ENCODE data around the gene CHST12.

Gene CHST12

GRCh38 chr7:2474813-2475677, 71.6 kb downstream of the CHST12 start:
- no peaks in the 10 kb centered on the region for H3K9me3 Mint-ChIP-seq
- H3K36me3 Mint-ChIP-seq: no peaks in the 10 kb centered on the region
- DNase-seq (ENCODE audit: low spot score in 2 of 2): no peak
- no peak overlapping the region for H3K27ac Mint-ChIP-seq
- peaks cover 2% of the 10 kb centered on the region for H3K27me3 Mint-ChIP-seq
- peaks cover 7% of the 10 kb centered on the region for H3K4me1 Mint-ChIP-seq
- ATAC-seq (ENCODE audit: low read depth): no peak
- H3K4me3 Mint-ChIP-seq: no peak overlapping the region

GRCh38 chr7:2475678-2476015, 72.2 kb downstream of the CHST12 start:
- Mint-ChIP-seq H3K27me3 (peaks cover 2% of the 10 kb centered on the region), H3K4me1 (peaks cover 7% of the 10 kb centered on the region), H3K4me3 (no peak overlapping the region), H3K36me3 (no peaks in the 10 kb centered on the region), H3K9me3 (no peaks in the 10 kb centered on the region), H3K27ac (no peak overlapping the region)
- ATAC-seq (ENCODE audit: low read depth): no peak
- no peak for DNase-seq (ENCODE audit: low spot score in 2 of 2)

- ATAC-seq (ENCODE audit: low read depth) (no peak), DNase-seq (ENCODE audit: low spot score in 2 of 2) (no peak)
- Mint-ChIP-seq H3K4me1 (peaks cover 7% of the 10 kb centered on the region), H3K27me3 (peaks cover 2% of the 10 kb centered on the region), H3K36me3 (no peaks in the 10 kb centered on the region), H3K4me3 (peak within 1 kb of the TSS; percentile 14), H3K27ac (no peak within 1 kb of the TSS), H3K9me3 (no peaks in the 10 kb centered on the region)
Observed at GRCh38 chr7:2476298-2476697, 72.9 kb downstream of the CHST12 start, which contains the start of gene GRIFIN. TSS of gene GRIFIN (minus strand) at chr7:2476398. CDS start at chr7:2476383, 15 bp downstream.

GRCh38 chr7:2476776-2477446, 73.5 kb downstream of the CHST12 start:
- H3K27me3 Mint-ChIP-seq: peaks cover 2% of the 10 kb centered on the region
- ATAC-seq (ENCODE audit: low read depth) (peak; percentile 9), DNase-seq (ENCODE audit: low spot score in 2 of 2) (no peak)
- no peaks in the 10 kb centered on the region for H3K36me3 Mint-ChIP-seq
- no peaks in the 10 kb centered on the region for H3K9me3 Mint-ChIP-seq
- peak overlapping the region; percentile 14 for H3K4me3 Mint-ChIP-seq
- no peak overlapping the region for H3K27ac Mint-ChIP-seq
- H3K4me1 Mint-ChIP-seq: peaks cover 7% of the 10 kb centered on the region

GRCh38 chr7:2477447-2478398, 74.3 kb downstream of the CHST12 start:
- Mint-ChIP-seq H3K27me3 (peaks cover 2% of the 10 kb centered on the region), H3K4me1 (peaks cover 7% of the 10 kb centered on the region), H3K36me3 (no peaks in the 10 kb centered on the region), H3K4me3 (peak overlapping the region; percentile 27), H3K27ac (no peak overlapping the region), H3K9me3 (no peaks in the 10 kb centered on the region)
- ATAC-seq (ENCODE audit: low read depth) (peak; percentile 95), DNase-seq (ENCODE audit: low spot score in 2 of 2) (peak; percentile 53 to 66)

GRCh38 chr7:2478399-2478785, 75.0 kb downstream of the CHST12 start:
- DNase-seq (ENCODE audit: low spot score in 2 of 2) (no peak), ATAC-seq (ENCODE audit: low read depth) (no peak)
- Mint-ChIP-seq H3K9me3 (no peaks in the 10 kb centered on the region), H3K4me1 (peaks cover 7% of the 10 kb centered on the region), H3K27me3 (peaks cover 2% of the 10 kb centered on the region), H3K36me3 (peaks cover 4% of the 10 kb centered on the region), H3K4me3 (peak overlapping the region; percentile 32), H3K27ac (no peak overlapping the region)

- H3K36me3 Mint-ChIP-seq: peaks cover 4% of the 10 kb centered on the region
- no peak overlapping the region for H3K4me3 Mint-ChIP-seq
- H3K4me1 Mint-ChIP-seq: peaks cover 7% of the 10 kb centered on the region
- no peak for ATAC-seq (ENCODE audit: low read depth)
- no peaks in the 10 kb centered on the region for H3K27me3 Mint-ChIP-seq
- no peaks in the 10 kb centered on the region for H3K9me3 Mint-ChIP-seq
- no peak for DNase-seq (ENCODE audit: low spot score in 2 of 2)
- no peak overlapping the region for H3K27ac Mint-ChIP-seq
Observed at GRCh38 chr7:2478800-2479199, 75.4 kb downstream of the CHST12 start.

GRCh38 chr7:2479276-2480069, 76.1 kb downstream of the CHST12 start:
- H3K27ac Mint-ChIP-seq: no peak overlapping the region
- H3K27me3 Mint-ChIP-seq: no peaks in the 10 kb centered on the region
- no peak for DNase-seq (ENCODE audit: low spot score in 2 of 2)
- H3K36me3 Mint-ChIP-seq: peaks cover 4% of the 10 kb centered on the region
- ATAC-seq (ENCODE audit: low read depth): no peak
- H3K9me3 Mint-ChIP-seq: no peaks in the 10 kb centered on the region
- H3K4me3 Mint-ChIP-seq: no peak overlapping the region
- H3K4me1 Mint-ChIP-seq: peaks cover 7% of the 10 kb centered on the region

- ATAC-seq (ENCODE audit: low read depth) (no peak), DNase-seq (ENCODE audit: low spot score in 2 of 2) (no peak)
- Mint-ChIP-seq H3K27ac (no peak overlapping the region), H3K27me3 (no peaks in the 10 kb centered on the region), H3K9me3 (no peaks in the 10 kb centered on the region), H3K4me3 (no peak overlapping the region), H3K36me3 (peaks cover 4% of the 10 kb centered on the region), H3K4me1 (peaks cover 7% of the 10 kb centered on the region)
Observed at GRCh38 chr7:2480070-2480408, 76.6 kb downstream of the CHST12 start.

GRCh38 chr7:2481195-2481594, 77.8 kb downstream of the CHST12 start:
- H3K9me3 Mint-ChIP-seq: no peaks in the 10 kb centered on the region
- no peak overlapping the region for H3K4me3 Mint-ChIP-seq
- ATAC-seq (ENCODE audit: low read depth): no peak
- peaks cover 7% of the 10 kb centered on the region for H3K4me1 Mint-ChIP-seq
- no peaks in the 10 kb centered on the region for H3K27me3 Mint-ChIP-seq
- DNase-seq (ENCODE audit: low spot score in 2 of 2): no peak
- no peak overlapping the region for H3K27ac Mint-ChIP-seq
- peaks cover 4% of the 10 kb centered on the region for H3K36me3 Mint-ChIP-seq

GRCh38 chr7:2482725-2483451, 79.5 kb downstream of the CHST12 start:
- H3K4me1 Mint-ChIP-seq: no peaks in the 10 kb centered on the region
- H3K4me3 Mint-ChIP-seq: no peak overlapping the region

GRCh38 chr7:2483494-2483893, 80.1 kb downstream of the CHST12 start:
- H3K4me1 Mint-ChIP-seq: no peaks in the 10 kb centered on the region
- no peaks in the 10 kb centered on the region for H3K9me3 Mint-ChIP-seq
- no peak overlapping the region for H3K4me3 Mint-ChIP-seq
- H3K27ac Mint-ChIP-seq: no peak overlapping the region
- H3K36me3 Mint-ChIP-seq: peaks cover 5% of the 10 kb centered on the region
- DNase-seq (ENCODE audit: low spot score in 2 of 2) (no peak), ATAC-seq (ENCODE audit: low read depth) (no peak)
- H3K27me3 Mint-ChIP-seq: peaks cover 6% of the 10 kb centered on the region

More at GRCh38 chr7:2482725-2483451, 79.5 kb downstream of the CHST12 start:
- ATAC-seq (ENCODE audit: low read depth) (no peak), DNase-seq (ENCODE audit: low spot score in 2 of 2) (no peak)
- Mint-ChIP-seq H3K9me3 (no peaks in the 10 kb centered on the region), H3K36me3 (peaks cover 4% of the 10 kb centered on the region), H3K27me3 (peaks cover 4% of the 10 kb centered on the region), H3K27ac (no peak overlapping the region)

- H3K27ac Mint-ChIP-seq: no peak overlapping the region
- H3K4me1 Mint-ChIP-seq: peaks cover 4% of the 10 kb centered on the region
- no peak for ATAC-seq (ENCODE audit: low read depth)
- H3K27me3 Mint-ChIP-seq: peaks cover 6% of the 10 kb centered on the region
- peaks cover 5% of the 10 kb centered on the region for H3K36me3 Mint-ChIP-seq
- H3K4me3 Mint-ChIP-seq: no peak overlapping the region
- no peak for DNase-seq (ENCODE audit: low spot score in 2 of 2)
- no peaks in the 10 kb centered on the region for H3K9me3 Mint-ChIP-seq
Observed at GRCh38 chr7:2484868-2485267, 81.5 kb downstream of the CHST12 start.
